Stimulated activated CD8-positive, alpha-beta memory T cell treated with anti-CD3 and anti-CD28 coated beads, Interleukin-4, amount 100 ng/mL, for 4 hours (primary cell): ENCODE results near the gene CFTR.

Source experiments
- DNase-seq, 2 donors: peaks; one replicate each; pipeline ENCODE4 v3.0.0-alpha.2; 2020; ENCODE audit warnings: low read depth in 2 of 2, low spot score in 1 of 2

The CFTR gene

DNA sequence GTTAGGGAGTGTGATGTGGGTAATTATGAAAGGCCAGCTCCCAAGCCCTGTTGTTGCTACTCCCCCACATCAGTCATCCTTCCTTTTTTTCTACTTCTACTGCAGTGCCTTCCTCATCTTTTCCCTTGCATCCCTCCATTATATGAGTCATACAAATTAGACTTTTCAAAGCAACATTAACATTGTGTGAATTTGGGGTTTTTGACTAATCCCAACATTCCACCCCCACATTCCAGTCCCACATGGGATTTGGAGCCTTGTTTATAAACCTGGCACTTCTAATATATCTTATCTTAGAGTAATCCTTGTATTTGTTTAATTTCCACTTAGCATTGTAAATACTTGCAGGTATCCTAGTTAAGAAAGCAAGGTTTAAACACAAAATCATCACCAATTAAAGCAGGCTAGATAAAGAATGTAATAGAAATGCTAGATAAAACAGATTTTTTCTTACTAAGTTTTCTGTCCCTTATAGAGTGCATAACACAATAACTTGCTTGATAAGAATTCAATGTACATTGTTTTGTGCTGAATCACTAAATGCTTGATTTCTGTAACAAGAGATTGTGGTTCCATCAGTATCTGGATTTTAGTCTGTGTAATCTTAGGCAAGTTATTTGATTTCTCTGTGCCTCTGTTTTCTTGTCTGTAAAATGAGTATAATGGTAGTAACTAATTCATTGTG lies 165.8 kb downstream of the CFTR start:
- no peak for DNase-seq

DNA sequence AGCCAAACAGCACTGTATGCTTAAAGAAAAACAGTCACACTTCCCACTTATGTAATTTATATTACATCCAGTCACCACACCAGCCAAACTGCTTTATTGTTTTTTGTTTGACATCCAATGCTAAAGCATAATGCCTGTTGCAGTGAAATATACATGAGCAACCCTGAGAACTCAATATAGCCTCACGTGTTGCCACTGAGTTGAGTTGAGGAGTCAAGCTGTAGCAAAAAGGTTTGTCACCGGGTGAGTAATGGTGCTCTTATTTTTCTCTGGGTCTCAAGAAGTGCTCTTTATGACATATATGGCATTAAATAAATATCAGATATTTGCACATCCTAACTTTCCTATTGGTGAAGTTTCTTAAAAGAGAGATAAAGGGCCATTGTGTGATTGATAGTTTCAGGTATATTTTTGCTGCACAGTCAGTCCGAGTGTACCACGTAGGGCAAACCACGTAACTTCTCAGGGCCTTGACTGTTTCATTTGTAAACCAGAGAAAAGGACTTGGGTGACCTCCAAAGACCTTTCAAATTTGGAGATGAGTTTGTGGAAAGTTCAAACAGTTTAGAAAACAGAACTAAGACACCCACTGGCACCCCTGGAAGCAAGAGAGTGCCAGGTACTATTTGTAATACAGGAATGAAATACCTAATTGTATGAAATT lies 168.5 kb downstream of the CFTR start:
- DNase-seq, result no peak

GRCh38 chr7:117652943-117653680 lies 173.3 kb downstream of the CFTR start:
- DNase-seq, result no peak

DNA sequence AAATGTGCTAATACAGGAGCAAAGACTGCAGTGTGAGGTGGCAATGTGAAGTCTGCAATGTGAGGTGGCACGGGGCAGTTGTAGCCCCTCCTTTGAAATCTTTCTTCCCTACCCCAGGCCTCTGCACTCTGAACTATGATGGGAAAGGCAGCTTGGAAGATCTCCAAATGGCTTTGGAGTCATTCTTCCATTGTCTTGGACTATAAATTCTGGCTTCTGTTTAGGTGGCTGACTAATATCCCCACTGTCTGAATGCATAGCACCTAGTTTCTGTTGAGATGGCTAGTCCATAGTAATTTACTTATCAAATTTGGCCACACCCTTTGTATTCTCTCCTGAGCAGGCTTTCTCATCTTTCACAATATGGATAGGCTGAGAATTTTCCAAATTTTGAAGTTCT lies 175.0 kb downstream of the CFTR start:
- DNase-seq, result no peak

DNA sequence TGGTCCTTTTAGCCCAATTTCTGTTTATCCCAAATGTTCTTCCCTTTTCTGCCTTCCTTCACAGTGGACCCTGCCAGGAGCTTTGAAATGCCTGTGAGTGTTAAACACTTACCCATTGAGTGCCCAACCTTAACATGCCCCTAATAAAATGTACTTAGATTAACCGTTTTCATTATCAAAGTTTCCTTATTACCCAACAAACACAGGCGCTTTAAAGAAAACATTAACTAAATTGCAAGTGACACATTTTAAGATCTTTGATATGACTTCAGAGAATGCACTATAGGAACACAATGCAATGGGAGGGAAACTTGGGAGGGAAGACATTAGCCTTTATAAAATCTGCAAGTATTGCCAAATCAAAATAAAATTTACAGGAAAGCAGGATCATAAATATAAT lies 177.0 kb downstream of the CFTR start:
- no peak for DNase-seq

DNA sequence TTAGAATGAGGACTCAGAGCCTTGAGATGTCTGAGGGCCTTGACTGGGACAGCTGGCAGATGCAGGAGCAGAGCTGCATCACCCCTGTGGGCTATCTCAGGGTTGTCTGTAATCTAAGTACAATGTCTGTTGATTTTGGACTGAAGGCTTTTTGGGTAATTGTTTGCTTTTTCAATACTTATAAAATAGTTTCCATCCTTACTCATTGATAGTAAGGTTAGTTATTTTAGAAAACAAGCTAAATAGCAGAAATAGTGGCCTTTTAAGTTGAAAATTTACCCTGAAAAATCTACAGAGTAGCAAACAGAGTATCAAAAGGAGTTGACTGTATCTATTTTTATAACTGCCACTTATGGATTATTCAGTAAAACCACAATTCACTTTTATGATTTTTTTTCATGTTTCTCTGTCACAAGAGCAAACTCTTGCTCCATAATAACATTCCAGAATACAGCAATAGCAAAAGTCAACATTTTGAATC lies 179.7 kb downstream of the CFTR start:
- no peak for DNase-seq

DNA sequence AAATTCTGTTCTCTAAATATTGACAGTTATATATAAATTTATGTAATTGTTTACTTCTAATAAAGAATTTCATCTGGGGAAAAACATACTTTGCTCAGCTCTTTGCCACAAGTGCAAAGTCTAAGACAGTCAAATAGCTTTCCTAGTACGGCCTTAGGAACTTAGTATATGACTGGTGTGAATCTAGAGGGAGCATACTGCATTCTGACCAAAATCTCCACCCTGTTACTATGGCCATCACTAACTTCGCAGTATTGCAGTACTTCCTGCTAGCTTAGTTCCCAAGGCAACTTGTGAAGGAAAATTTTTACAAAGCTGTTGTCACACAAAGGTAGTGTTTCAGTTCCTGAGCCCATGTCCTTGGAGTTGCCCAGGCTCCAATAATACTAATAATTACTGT lies 181.5 kb downstream of the CFTR start:
- no peak for DNase-seq

- DNase-seq, result no peak
These were observed 184.2 kb downstream of the CFTR start for GRCh38 chr7:117664047-117664446.

DNA sequence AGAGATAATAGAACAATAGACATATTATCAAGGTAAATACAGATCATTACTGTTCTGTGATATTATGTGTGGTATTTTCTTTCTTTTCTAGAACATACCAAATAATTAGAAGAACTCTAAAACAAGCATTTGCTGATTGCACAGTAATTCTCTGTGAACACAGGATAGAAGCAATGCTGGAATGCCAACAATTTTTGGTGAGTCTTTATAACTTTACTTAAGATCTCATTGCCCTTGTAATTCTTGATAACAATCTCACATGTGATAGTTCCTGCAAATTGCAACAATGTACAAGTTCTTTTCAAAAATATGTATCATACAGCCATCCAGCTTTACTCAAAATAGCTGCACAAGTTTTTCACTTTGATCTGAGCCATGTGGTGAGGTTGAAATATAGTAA lies 185.5 kb downstream of the CFTR start:
- DNase-seq, result no peak

- no peak for DNase-seq
These were observed 186.2 kb downstream of the CFTR start for GRCh38 chr7:117666031-117666430.

GRCh38 chr7:117666689-117667088 lies 186.9 kb downstream of the CFTR start:
- no peak for DNase-seq

DNA sequence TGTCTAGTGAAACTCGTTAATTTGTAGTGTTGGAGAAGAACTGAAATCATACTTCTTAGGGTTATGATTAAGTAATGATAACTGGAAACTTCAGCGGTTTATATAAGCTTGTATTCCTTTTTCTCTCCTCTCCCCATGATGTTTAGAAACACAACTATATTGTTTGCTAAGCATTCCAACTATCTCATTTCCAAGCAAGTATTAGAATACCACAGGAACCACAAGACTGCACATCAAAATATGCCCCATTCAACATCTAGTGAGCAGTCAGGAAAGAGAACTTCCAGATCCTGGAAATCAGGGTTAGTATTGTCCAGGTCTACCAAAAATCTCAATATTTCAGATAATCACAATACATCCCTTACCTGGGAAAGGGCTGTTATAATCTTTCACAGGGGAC lies 187.6 kb downstream of the CFTR start:
- no peak for DNase-seq

GRCh38 chr7:117669818-117670217 lies 190.0 kb downstream of the CFTR start:
- no peak for DNase-seq

- no peak for DNase-seq
These were observed 192.6 kb downstream of the CFTR start for GRCh38 chr7:117672453-117672852.

- no peak for DNase-seq
These were observed 193.5 kb downstream of the CFTR start for GRCh38 chr7:117673367-117673766.

GRCh38 chr7:117673839-117674238 lies 194.0 kb downstream of the CFTR start:
- no peak for DNase-seq

- no peak for DNase-seq
These were observed 194.8 kb downstream of the CFTR start for GRCh38 chr7:117674617-117675016.

GRCh38 chr7:117675497-117676435 lies 195.9 kb downstream of the CFTR start:
- DNase-seq, result no peak

DNA sequence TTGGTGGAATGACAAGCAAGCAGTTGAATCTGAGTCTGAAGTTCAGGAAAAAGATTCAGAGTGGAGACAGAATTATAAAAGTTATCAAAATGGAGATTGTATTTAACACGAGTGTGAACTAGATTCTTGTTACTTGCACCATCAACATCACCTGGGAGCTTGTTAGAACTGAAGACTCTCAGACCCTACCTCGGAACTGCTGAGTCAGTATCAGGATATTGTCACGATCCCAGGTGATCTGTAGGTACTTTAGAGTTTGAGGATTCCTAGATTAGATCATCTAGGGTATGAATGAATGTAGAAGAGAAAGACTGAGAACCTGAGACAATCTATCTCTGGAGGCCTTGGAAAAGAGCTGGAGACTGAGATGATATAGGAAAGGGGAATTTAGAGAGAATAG lies 199.3 kb downstream of the CFTR start:
- DNase-seq, result no peak

- no peak for DNase-seq
These were observed 203.0 kb downstream of the CFTR start for GRCh38 chr7:117682681-117683385.
